Ishikawa (cell line): Measurements from ENCODE around the gene ERBB4.

ENCODE experiments used
- CEBPB ChIP-seq: IDR thresholded peaks from 2 replicates; pipeline ENCODE4 v1.6.1; 2012
- CREB1 ChIP-seq: IDR thresholded peaks from 2 replicates; pipeline ENCODE4 v1.6.1; 2012; ENCODE audit warnings: low read depth
- EGR1 ChIP-seq: IDR thresholded peaks from 2 replicates; pipeline ENCODE4 v1.6.1; 2012
- EP300 ChIP-seq: IDR thresholded peaks from 2 replicates; pipeline ENCODE4 v1.6.1; 2012; ENCODE audit warnings: borderline replicate concordance
- FOXM1 ChIP-seq: IDR thresholded peaks from 2 replicates; pipeline ENCODE4 v1.6.1; 2012; ENCODE audit warnings: low read depth, borderline replicate concordance
- NFIC ChIP-seq: IDR thresholded peaks from 2 replicates; pipeline ENCODE4 v1.6.1; 2012
- RAD21 ChIP-seq: IDR thresholded peaks from 2 replicates; pipeline ENCODE4 v1.6.1; 2012; ENCODE audit warnings: low read depth
- TAF1 ChIP-seq: IDR thresholded peaks from 2 replicates; pipeline ENCODE4 v1.6.1; 2012; ENCODE audit warnings: low read depth, mild to moderate bottlenecking
- TCF12 ChIP-seq: IDR thresholded peaks from 2 replicates; pipeline ENCODE4 v1.6.1; 2012; ENCODE audit warnings: low read depth
- TEAD4 ChIP-seq: IDR thresholded peaks from 2 replicates; pipeline ENCODE4 v1.6.1; 2012
- USF1 ChIP-seq: IDR thresholded peaks from 2 replicates; pipeline ENCODE4 v1.6.1; 2012
- YY1 ChIP-seq: IDR thresholded peaks from 2 replicates; pipeline ENCODE4 v1.6.1; 2012; ENCODE audit warnings: low read depth
- TF ChIP-seq, protein P1 (sequence below): IDR thresholded peaks from 2 replicates; pipeline ENCODE4 v1.6.1; 2012
- TF ChIP-seq, protein P2 (sequence below): IDR thresholded peaks from 2 replicates; pipeline ENCODE4 v1.6.1; 2012; ENCODE audit warnings: low read depth, mild to moderate bottlenecking

- TF ChIP-seq EGR1, result no peak
- TF ChIP-seq YY1, result no peak
- no peak for TF ChIP-seq EP300
- TF ChIP-seq FOXM1, result no peak
- TF ChIP-seq, protein P1, sequence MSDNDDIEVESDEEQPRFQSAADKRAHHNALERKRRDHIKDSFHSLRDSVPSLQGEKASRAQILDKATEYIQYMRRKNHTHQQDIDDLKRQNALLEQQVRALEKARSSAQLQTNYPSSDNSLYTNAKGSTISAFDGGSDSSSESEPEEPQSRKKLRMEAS, result no peak
- TF ChIP-seq CEBPB, result no peak
- no peak for TF ChIP-seq TCF12
- no peak for TF ChIP-seq RAD21
- TF ChIP-seq, protein P2, sequence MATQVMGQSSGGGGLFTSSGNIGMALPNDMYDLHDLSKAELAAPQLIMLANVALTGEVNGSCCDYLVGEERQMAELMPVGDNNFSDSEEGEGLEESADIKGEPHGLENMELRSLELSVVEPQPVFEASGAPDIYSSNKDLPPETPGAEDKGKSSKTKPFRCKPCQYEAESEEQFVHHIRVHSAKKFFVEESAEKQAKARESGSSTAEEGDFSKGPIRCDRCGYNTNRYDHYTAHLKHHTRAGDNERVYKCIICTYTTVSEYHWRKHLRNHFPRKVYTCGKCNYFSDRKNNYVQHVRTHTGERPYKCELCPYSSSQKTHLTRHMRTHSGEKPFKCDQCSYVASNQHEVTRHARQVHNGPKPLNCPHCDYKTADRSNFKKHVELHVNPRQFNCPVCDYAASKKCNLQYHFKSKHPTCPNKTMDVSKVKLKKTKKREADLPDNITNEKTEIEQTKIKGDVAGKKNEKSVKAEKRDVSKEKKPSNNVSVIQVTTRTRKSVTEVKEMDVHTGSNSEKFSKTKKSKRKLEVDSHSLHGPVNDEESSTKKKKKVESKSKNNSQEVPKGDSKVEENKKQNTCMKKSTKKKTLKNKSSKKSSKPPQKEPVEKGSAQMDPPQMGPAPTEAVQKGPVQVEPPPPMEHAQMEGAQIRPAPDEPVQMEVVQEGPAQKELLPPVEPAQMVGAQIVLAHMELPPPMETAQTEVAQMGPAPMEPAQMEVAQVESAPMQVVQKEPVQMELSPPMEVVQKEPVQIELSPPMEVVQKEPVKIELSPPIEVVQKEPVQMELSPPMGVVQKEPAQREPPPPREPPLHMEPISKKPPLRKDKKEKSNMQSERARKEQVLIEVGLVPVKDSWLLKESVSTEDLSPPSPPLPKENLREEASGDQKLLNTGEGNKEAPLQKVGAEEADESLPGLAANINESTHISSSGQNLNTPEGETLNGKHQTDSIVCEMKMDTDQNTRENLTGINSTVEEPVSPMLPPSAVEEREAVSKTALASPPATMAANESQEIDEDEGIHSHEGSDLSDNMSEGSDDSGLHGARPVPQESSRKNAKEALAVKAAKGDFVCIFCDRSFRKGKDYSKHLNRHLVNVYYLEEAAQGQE, result no peak
- no peak for TF ChIP-seq USF1
- TF ChIP-seq TAF1, result no peak
- no peak for TF ChIP-seq TEAD4
- TF ChIP-seq CREB1, result no peak
- TF ChIP-seq NFIC, result no peak
These were observed 794.2 kb downstream of the ERBB4 start for GRCh38 chr2:211744379-211744778.
